ENCODE measurements around the gene NFATC4.

Gene NFATC4

DNA sequence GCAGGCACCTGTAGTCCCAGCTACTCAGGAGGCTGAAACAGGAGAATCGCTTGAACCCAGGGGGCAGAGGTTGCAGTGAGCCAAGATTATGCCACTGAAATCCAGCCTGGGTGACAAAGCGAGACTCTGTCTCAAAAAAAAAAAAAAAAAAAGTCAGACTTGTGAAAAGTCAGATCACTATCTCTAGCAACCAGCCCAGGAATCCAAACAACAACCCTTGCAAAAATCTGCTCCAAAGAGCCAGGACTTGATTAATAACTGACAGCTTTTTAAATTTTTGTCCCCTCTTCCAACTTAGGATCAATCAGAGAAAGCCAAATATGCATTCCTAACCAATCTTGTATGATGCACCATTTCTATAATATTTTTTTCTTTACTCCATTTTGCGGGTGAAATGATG is 7.7 kb upstream of the NFATC4 start:
- TF ChIP-seq, protein P1, sequence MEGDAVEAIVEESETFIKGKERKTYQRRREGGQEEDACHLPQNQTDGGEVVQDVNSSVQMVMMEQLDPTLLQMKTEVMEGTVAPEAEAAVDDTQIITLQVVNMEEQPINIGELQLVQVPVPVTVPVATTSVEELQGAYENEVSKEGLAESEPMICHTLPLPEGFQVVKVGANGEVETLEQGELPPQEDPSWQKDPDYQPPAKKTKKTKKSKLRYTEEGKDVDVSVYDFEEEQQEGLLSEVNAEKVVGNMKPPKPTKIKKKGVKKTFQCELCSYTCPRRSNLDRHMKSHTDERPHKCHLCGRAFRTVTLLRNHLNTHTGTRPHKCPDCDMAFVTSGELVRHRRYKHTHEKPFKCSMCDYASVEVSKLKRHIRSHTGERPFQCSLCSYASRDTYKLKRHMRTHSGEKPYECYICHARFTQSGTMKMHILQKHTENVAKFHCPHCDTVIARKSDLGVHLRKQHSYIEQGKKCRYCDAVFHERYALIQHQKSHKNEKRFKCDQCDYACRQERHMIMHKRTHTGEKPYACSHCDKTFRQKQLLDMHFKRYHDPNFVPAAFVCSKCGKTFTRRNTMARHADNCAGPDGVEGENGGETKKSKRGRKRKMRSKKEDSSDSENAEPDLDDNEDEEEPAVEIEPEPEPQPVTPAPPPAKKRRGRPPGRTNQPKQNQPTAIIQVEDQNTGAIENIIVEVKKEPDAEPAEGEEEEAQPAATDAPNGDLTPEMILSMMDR (IDR thresholded peaks at IDR 0.05; ENCODE audit: low read depth, low read length), result no peak
- no peak for DNase-seq (ENCODE audit: low read depth in 2 of 2)

DNA sequence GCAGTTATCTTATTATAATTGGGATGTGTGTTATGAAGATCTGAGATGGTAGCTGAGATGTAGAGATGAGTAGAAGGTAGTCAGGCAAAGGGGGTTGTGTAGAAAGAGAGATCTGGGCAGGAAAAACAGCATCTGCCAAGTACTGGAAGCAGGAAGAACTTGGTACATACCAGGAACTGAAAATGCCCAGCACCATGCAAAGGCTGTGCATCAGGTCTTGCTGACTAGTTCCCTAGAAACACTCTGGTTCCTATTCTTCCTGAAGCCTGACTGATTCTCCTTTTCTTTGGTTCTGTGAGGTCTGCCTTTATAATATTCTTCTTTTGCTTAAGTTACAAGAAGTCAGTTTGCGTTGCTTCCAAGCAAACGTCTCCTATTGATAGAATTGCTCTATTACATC is 6.7 kb upstream of the NFATC4 start:
- no peak overlapping the region for H3K4me3 ChIP-seq (replicated peaks in 1 of 2; ENCODE audit: low read depth in 2 of 2, low read length in 2 of 2)
- TF ChIP-seq, protein P1 (IDR thresholded peaks at IDR 0.05; ENCODE audit: low read depth, low read length), result no peak

More for the DNA sequence above, 7.7 kb upstream of the NFATC4 start:
- no peak overlapping the region for H3K4me3 ChIP-seq (replicated peaks in 1 of 2; ENCODE audit: low read depth in 2 of 2, low read length in 2 of 2)

DNA sequence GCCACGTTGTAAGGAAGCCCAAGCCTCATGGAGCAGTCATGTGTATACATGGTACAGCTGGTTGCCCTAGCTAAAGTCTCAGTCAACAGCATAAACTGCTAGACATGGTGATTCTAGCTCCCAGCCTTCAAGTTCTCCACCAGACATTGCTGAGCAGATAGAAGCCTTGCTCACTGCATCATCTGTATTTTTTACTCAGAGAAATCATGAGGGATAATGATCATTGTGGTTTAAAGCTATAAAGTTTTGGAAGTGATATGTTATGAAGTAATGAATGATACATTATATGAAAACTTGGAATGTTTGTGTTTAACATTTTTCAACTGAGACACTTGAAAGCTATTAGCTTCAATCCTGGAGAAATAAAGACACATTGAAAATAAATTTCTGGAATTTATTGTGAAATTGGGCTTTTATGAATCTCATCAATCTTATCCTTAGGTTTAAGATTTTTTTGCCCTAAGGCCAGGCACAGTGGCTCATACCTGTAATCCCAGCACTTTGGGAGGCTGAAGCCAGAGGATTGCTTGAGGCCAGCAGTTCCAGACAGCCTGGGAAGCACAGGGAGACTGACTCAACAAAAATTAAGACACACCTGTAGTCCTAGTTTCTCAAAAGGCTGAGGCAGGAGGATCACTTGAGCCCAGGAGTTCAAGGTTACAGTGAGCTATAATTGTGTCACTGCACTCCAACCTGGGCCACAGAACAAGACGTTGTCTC is 5.6 kb upstream of the NFATC4 start:
- DNase-seq (ENCODE audit: low read depth in 2 of 2), result no peak
- no peak overlapping the region for H3K4me3 ChIP-seq (replicated peaks in 1 of 2; ENCODE audit: low read depth in 2 of 2, low read length in 2 of 2)
- TF ChIP-seq, protein P1 (IDR thresholded peaks at IDR 0.05; ENCODE audit: low read depth, low read length), result no peak

More for the DNA sequence above, 6.7 kb upstream of the NFATC4 start:
- DNase-seq (ENCODE audit: low read depth in 2 of 2), result no peak

DNA sequence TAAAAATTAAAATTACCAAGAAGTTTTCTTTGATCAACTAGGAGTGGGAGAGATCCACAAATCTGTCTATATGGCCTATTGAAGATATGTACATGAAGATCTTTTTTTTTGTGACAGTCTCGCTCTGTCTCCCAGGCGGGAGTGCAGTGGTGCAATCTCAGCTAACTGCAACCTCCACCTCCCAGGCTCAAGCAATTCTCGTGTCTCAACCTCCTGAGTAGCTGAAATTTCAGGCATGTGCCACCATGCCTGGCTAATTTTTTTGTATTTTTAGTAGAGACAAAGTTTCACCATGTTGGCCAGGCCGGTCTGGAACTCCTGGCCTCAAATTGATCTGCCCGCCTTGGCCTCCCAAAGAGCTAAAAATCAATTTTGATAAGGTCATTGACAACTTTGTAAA is 4.6 kb upstream of the NFATC4 start:
- no peak overlapping the region for H3K4me3 ChIP-seq (replicated peaks in 1 of 2; ENCODE audit: low read depth in 2 of 2, low read length in 2 of 2)
- TF ChIP-seq, protein P1 (IDR thresholded peaks at IDR 0.05; ENCODE audit: low read depth, low read length), result no peak
- no peak for DNase-seq (ENCODE audit: low read depth in 2 of 2)

DNA sequence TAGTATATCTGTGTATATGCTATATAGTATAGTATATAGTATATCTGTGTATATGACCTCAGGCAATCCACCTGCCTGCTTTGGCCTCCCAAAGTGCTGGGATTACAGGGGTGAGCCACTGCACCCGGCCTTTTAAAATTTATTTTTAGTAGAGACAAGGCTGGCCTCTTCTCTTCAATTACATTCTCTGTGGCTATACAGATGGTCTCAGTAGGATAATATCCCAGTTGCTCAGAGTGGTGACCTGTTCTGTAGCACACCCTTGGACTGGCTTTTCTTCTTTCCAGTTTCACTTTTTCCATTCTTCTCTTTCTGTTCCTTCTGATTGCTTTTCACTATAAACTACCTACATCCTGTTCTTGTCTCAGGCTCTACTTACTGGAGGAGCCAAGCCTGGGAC is 3.1 kb upstream of the NFATC4 start:
- no peak for DNase-seq (ENCODE audit: low read depth in 2 of 2)
- TF ChIP-seq, protein P1 (IDR thresholded peaks at IDR 0.05; ENCODE audit: low read depth, low read length), result no peak
- no peak overlapping the region for H3K4me3 ChIP-seq (replicated peaks in 1 of 2; ENCODE audit: low read depth in 2 of 2, low read length in 2 of 2)

DNA sequence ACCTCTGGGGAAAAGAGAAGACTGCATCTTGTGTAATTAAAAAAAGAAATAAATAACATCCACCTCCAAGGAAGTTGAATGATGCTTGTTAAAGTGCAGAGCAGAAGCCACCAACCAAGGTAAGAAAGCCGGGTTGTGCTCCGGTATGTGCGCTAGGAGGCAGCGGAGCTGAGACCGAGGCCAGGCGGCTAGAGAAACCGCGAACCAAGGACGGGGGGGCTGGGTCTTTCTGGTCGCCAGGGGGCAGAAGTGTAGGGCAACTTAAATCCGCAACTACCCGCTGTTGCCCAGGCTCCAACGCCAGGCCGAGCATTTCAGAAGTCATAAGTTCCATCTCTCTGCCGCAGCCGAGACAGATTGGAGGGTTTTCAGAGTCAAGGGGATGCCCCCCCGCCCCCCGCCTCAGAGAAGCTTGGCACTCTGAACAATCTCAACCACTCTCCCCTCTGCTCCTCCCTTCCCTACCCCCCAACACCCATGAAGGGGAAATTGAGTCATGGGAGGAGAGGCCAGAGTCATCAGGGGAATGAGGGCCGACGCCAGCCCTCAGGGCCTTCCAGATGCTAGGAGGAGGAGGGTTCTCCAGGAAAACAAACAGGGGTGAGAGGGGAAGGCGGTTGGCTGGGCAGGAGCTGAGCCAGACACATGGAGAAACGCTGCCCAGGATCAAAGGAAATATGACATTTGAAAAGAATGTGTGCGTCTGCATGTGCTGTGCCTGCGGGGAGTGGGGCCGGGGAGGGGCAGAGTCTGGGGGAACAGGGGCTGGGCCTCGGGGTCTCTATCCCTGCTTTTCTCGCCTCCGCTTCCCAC is 2.2 kb upstream of the NFATC4 start:
- peak; percentile 96 to 97 for DNase-seq (ENCODE audit: low read depth in 2 of 2)
- peak overlapping the region; percentile 1 to 46 for H3K4me3 ChIP-seq (replicated peaks in 1 of 2; ENCODE audit: low read depth in 2 of 2, low read length in 2 of 2)
- TF ChIP-seq, protein P1 (IDR thresholded peaks at IDR 0.05; ENCODE audit: low read depth, low read length), result peak; percentile 92
